C1 segment of cervical spinal cord (tissue), 14 donors: ENCODE measurements around the gene DDX11.
"Not testable (repeated sequence)": the region's sequence is repeated elsewhere in the genome, so short reads cannot be mapped to it uniquely, and the experiment has no call there.

ENCODE experiments used
- DNase-seq, 14 donors: peaks; one replicate each; lab custom pipeline; 2025; lab: John Stamatoyannopoulos, UW

DDX11 gene

GRCh38 chr12:31073527-31074332, at the start of gene DDX11:
Gene DDX11 (plus strand): TSS chr12:31073860. CDS start chr12:31078394, 4,534 bp downstream.
- DNase-seq: peak; percentile 27 to 94 (median 81)

- no peak for DNase-seq
Measured at GRCh38 chr12:31026202-31026601, 47.5 kb upstream of the DDX11 start.

GRCh38 chr12:31027006-31027405, 46.7 kb upstream of the DDX11 start:
- DNase-seq: not testable (repeated sequence)

GRCh38 chr12:31029468-31029867, 44.2 kb upstream of the DDX11 start:
- peak in 2 of 14 donors; percentile 2 to 6 for DNase-seq

GRCh38 chr12:31029916-31030562, 43.6 kb upstream of the DDX11 start:
- peak in 9 of 14 donors; percentile 9 to 46 (median 24) for DNase-seq

GRCh38 chr12:31031951-31032335, 41.7 kb upstream of the DDX11 start:
- DNase-seq: no peak

- no peak for DNase-seq
Measured at GRCh38 chr12:31033146-31033545, 40.5 kb upstream of the DDX11 start.

- DNase-seq: no peak
Measured at GRCh38 chr12:31033681-31034080, 40.0 kb upstream of the DDX11 start.

- DNase-seq: no peak
Measured at GRCh38 chr12:31034372-31034771, 39.3 kb upstream of the DDX11 start.

- no peak for DNase-seq
Measured at GRCh38 chr12:31035226-31035625, 38.4 kb upstream of the DDX11 start.

GRCh38 chr12:31035967-31036665, 37.5 kb upstream of the DDX11 start:
- DNase-seq: no peak

GRCh38 chr12:31037028-31037427, 36.6 kb upstream of the DDX11 start:
- no peak for DNase-seq

- no peak for DNase-seq
Measured at GRCh38 chr12:31037931-31038330, 35.7 kb upstream of the DDX11 start.

GRCh38 chr12:31041033-31041564, 32.6 kb upstream of the DDX11 start:
- no peak for DNase-seq

GRCh38 chr12:31050143-31050542, 23.5 kb upstream of the DDX11 start:
- not testable (repeated sequence) for DNase-seq

GRCh38 chr12:31050548-31050947, 23.1 kb upstream of the DDX11 start:
- not testable (repeated sequence) for DNase-seq

GRCh38 chr12:31051692-31052091, 22.0 kb upstream of the DDX11 start:
- not testable (repeated sequence) for DNase-seq

- DNase-seq: not testable (repeated sequence)
Measured at GRCh38 chr12:31052121-31052520, 21.5 kb upstream of the DDX11 start.

- not testable (repeated sequence) for DNase-seq
Measured at GRCh38 chr12:31052666-31053439, 20.8 kb upstream of the DDX11 start.

- DNase-seq: peak in 1 of 14 donors; percentile 4
Measured at GRCh38 chr12:31053944-31054343, 19.7 kb upstream of the DDX11 start.

- no peak for DNase-seq
Measured at GRCh38 chr12:31057671-31058070, 16.0 kb upstream of the DDX11 start.
